H1 (cell line): Measurements from ENCODE around the gene PASK.

Experiments
- CHD7 ChIP-seq: fragments of 300-600 bp; sonication (generic); IDR thresholded peaks from 2 replicates; pipeline ENCODE4 v1.7.1; 2012; ENCODE audit warnings: low read length, moderate library complexity, mild to moderate bottlenecking, inconsistent platforms; ENCODE audit not compliant: insufficient replicate concordance
- EP300 ChIP-seq, 2 experiments: IDR thresholded peaks; 1 replicate in 1 of 2; 2 replicates in 1 of 2; pipeline ENCODE4 v1.6.1; 2011 to 2012; ENCODE audit warnings: low read depth in 2 of 2, low read length in 2 of 2, mild to moderate bottlenecking in 2 of 2, borderline replicate concordance in 1 of 2, inconsistent platforms in 1 of 2, moderate library complexity in 1 of 2
- GABPA ChIP-seq: IDR thresholded peaks from 2 replicates; pipeline ENCODE4 v1.6.1; 2011; ENCODE audit warnings: mild to moderate bottlenecking, low read length, moderate library complexity, borderline replicate concordance; ENCODE audit not compliant: insufficient read depth
- KDM5A ChIP-seq: fragments of 200-600 bp; IDR thresholded peaks from 2 replicates; pipeline ENCODE4 v1.7.1; 2012; ENCODE audit warnings: mild to moderate bottlenecking, low read length, inconsistent platforms, mixed read lengths
- POLR2A ChIP-seq, 2 experiments: IDR thresholded peaks; 1 replicate in 1 of 2; 2 replicates in 1 of 2; pipeline ENCODE4 v1.6.1; 2011; ENCODE audit warnings: low read depth in 2 of 2, low read length in 2 of 2, mild to moderate bottlenecking in 2 of 2; ENCODE audit errors: control extremely low read depth in 1 of 2
- POLR2AphosphoS5 ChIP-seq: IDR thresholded peaks from 2 replicates; pipeline ENCODE4 v1.6.1; 2011; ENCODE audit warnings: low read depth, low read length
- RAD21 ChIP-seq, 2 experiments: IDR thresholded peaks in 1 of 2; conservative IDR thresholded peaks in 1 of 2; 2 replicates each; pipeline ENCODE4 v1.6.1; 2011; ENCODE audit warnings: low read depth in 2 of 2, low read length in 2 of 2, improper control_type of control experiment in 1 of 2, inconsistent platforms in 1 of 2, mild to moderate bottlenecking in 1 of 2, moderate library complexity in 1 of 2
- RFX5 ChIP-seq: IDR thresholded peaks from 2 replicates; pipeline ENCODE4 v1.6.1; 2011; ENCODE audit warnings: low read depth, low read length, improper control_type of control experiment, borderline replicate concordance
- USF2 ChIP-seq: IDR thresholded peaks from 2 replicates; pipeline ENCODE4 v1.6.1; 2011; ENCODE audit warnings: low read length, improper control_type of control experiment
- YY1 ChIP-seq: IDR thresholded peaks from 2 replicates; pipeline ENCODE4 v1.6.1; 2011; ENCODE audit warnings: low read depth, mild to moderate bottlenecking, low read length
- ZNF274 ChIP-seq: IDR thresholded peaks from 2 replicates; pipeline ENCODE4 v1.7.0; 2012; ENCODE audit warnings: low read length, borderline replicate concordance; ENCODE audit errors: extremely low read depth
- TF ChIP-seq, protein P1 (sequence below), 3 experiments: IDR thresholded peaks; 1 replicate in 2 of 3; 2 replicates in 1 of 3; pipeline versions ENCODE4 v1.5.1 to v1.6.1; 2011; ENCODE audit warnings: low read length in 3 of 3, mild to moderate bottlenecking in 3 of 3, inconsistent platforms in 2 of 3, low read depth in 1 of 3, moderate library complexity in 1 of 3; ENCODE audit not compliant: insufficient read depth in 1 of 3; ENCODE audit errors: control extremely low read depth in 1 of 3

- no peak for TF ChIP-seq ZNF274
- TF ChIP-seq POLR2A (IDR thresholded peaks at IDR 0.05; ENCODE audit: control extremely low read depth in 1 of 2, low read depth in 2 of 2, low read length in 2 of 2): no peak
- no peak for TF ChIP-seq POLR2AphosphoS5
- TF ChIP-seq, protein P1, sequence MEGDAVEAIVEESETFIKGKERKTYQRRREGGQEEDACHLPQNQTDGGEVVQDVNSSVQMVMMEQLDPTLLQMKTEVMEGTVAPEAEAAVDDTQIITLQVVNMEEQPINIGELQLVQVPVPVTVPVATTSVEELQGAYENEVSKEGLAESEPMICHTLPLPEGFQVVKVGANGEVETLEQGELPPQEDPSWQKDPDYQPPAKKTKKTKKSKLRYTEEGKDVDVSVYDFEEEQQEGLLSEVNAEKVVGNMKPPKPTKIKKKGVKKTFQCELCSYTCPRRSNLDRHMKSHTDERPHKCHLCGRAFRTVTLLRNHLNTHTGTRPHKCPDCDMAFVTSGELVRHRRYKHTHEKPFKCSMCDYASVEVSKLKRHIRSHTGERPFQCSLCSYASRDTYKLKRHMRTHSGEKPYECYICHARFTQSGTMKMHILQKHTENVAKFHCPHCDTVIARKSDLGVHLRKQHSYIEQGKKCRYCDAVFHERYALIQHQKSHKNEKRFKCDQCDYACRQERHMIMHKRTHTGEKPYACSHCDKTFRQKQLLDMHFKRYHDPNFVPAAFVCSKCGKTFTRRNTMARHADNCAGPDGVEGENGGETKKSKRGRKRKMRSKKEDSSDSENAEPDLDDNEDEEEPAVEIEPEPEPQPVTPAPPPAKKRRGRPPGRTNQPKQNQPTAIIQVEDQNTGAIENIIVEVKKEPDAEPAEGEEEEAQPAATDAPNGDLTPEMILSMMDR (IDR thresholded peaks at IDR 0.05; ENCODE audit: control extremely low read depth in 1 of 3, insufficient read depth in 1 of 3, low read depth in 1 of 3, low read length in 3 of 3): no peak
- TF ChIP-seq YY1: no peak
- no peak for TF ChIP-seq KDM5A
- no peak for TF ChIP-seq RFX5
- TF ChIP-seq EP300 (IDR thresholded peaks at IDR 0.05; ENCODE audit: borderline replicate concordance in 1 of 2, low read depth in 2 of 2, low read length in 2 of 2): no peak
- TF ChIP-seq GABPA: no peak
- TF ChIP-seq USF2: no peak
- no peak for TF ChIP-seq RAD21 (IDR thresholded peaks at IDR 0.05 in 1 of 2, conservative IDR thresholded peaks at IDR 0.05 in 1 of 2; ENCODE audit: low read depth in 2 of 2, low read length in 2 of 2)
- no peak for TF ChIP-seq CHD7
Observed at GRCh38 chr2:241173557-241173956, 24.3 kb upstream of the PASK start.
